ENCODE data around the gene MAP3K14. TPM values are rescaled to one million over a fixed set of nuclear protein-coding genes. Genes with fewer than 3 reads are reported as not detected.
"Not testable (repeated sequence)": the region's sequence is repeated elsewhere in the genome, so short reads cannot be mapped to it uniquely, and the experiment has no call there.

Gene MAP3K14
- polyA plus RNA-seq, 1 of the 3 experiments (the other 2 are of a cell fraction): 11.9 TPM

GRCh38 chr17:45302649-45303173 is 14.1 kb downstream of the MAP3K14 start:
- peaks cover 6 to 36% of the 10 kb centered on the region in 2 experiments for H3K36me3 ChIP-seq (replicated peaks in 1 of 2; ENCODE audit: control insufficient read depth in 1 of 2, insufficient read depth in 2 of 2, low read length in 1 of 2)
- ChIA-PET POLR2A (no interaction called here), CTCF (interaction anchor here (0.6 to 2.3 kb wide), 5 partner anchors 9 to 203 kb away, joined by 3 to 8 read pairs (median 4); no protein-coding TSS in a partner anchor)
- peaks cover 24 to 37% of the 10 kb centered on the region in 2 experiments; a peak in 3 of 4 replicates for H3K4me1 ChIP-seq (ENCODE audit: control insufficient read depth in 1 of 2, insufficient read depth in 2 of 2, low read depth in 1 of 2, low read length in 1 of 2)
- peak overlapping the region; percentile 57 for H3K4me2 ChIP-seq
- H3K79me2 ChIP-seq (ENCODE audit: insufficient read depth): peaks cover 96% of the 10 kb centered on the region
- no peaks in the 10 kb centered on the region for H3K9me3 ChIP-seq
- H3F3A ChIP-seq (replicated peaks; ENCODE audit: insufficient read depth): peaks cover 38% of the 10 kb centered on the region
- peak in 1 of 2 experiments; percentile 8; a peak in 1 of 4 replicates for TF ChIP-seq EP300 (IDR thresholded peaks at IDR 0.05; ENCODE audit: borderline replicate concordance in 1 of 2, low read depth in 1 of 2, low read length in 1 of 2)
- TF ChIP-seq MAX (IDR thresholded peaks at IDR 0.05; ENCODE audit: low read depth): peak; percentile 72
- TF ChIP-seq TCF12 (IDR thresholded peaks at IDR 0.05): peak; percentile 72
- peak; percentile 65; the same call in 1 of the 2 replicates for TF ChIP-seq NFIC (IDR thresholded peaks at IDR 0.05; ENCODE audit: borderline replicate concordance)
- TF ChIP-seq RFX5 (IDR thresholded peaks at IDR 0.05; ENCODE audit: low read length): no peak
- TF ChIP-seq FOSL2 (IDR thresholded peaks at IDR 0.05; ENCODE audit: borderline replicate concordance, low read depth): peak; percentile 5; the same call in 1 of the 2 replicates
- peak; percentile 80 for TF ChIP-seq PBX3 (IDR thresholded peaks at IDR 0.05)
- no peak for TF ChIP-seq YY1 (IDR thresholded peaks at IDR 0.05; ENCODE audit: low read depth)
- TF ChIP-seq CTCF (IDR thresholded peaks at IDR 0.05): no peak
- TF ChIP-seq SIN3A (IDR thresholded peaks at IDR 0.05; ENCODE audit: borderline replicate concordance, low read depth, low read length): peak; percentile 52; the same call in 1 of the 2 replicates
- TF ChIP-seq CHD2 (IDR thresholded peaks at IDR 0.05; ENCODE audit: low read length, partially characterized antibody): no peak
- peak; percentile 54; the same call in 1 of the 2 replicates for TF ChIP-seq ELF1 (IDR thresholded peaks at IDR 0.05)
- TF ChIP-seq JUND (IDR thresholded peaks at IDR 0.05): peak; percentile 43; the same call in 1 of the 2 replicates
- H3K27ac ChIP-seq (ENCODE audit: low read depth in 2 of 2, low read length in 1 of 2): peak overlapping the region; percentile 23 to 98; a peak in 3 of 4 replicates
- H3K9me2 ChIP-seq: no peaks in the 10 kb centered on the region
- no peak overlapping the region for H2AFZ ChIP-seq (ENCODE audit: low read depth)
- WGBS (ENCODE audit: low lambda C conversion rate): 57% methylated on average over 10 of the region's 10 CpGs
- no peak overlapping the region for H3K4me3 ChIP-seq (ENCODE audit: low read depth in 2 of 2, low read length in 1 of 2)
- H3K27me3 ChIP-seq (ENCODE audit: insufficient read depth): no peaks in the 10 kb centered on the region
- peaks cover 60% of the 10 kb centered on the region for H4K20me1 ChIP-seq (ENCODE audit: insufficient read depth)
- DNase-seq: no peak
- peak overlapping the region; percentile 27; the same call in 1 of the 2 replicates for H3K9ac ChIP-seq

- 94% methylated on average over 9 of the region's 9 CpGs for WGBS (ENCODE audit: low lambda C conversion rate)
- Histone ChIP-seq H3K4me2 (peak overlapping the region; percentile 57), H3K27ac (ENCODE audit: low read depth in 2 of 2, low read length in 1 of 2) (peak overlapping the region in 1 of 2 experiments; percentile 98; a peak in 2 of 4 replicates), H4K20me1 (ENCODE audit: insufficient read depth) (peaks cover 57% of the 10 kb centered on the region), H3F3A (replicated peaks; ENCODE audit: insufficient read depth) (peaks cover 34% of the 10 kb centered on the region), H3K79me2 (ENCODE audit: insufficient read depth) (peaks cover 100% of the 10 kb centered on the region), H3K4me1 (ENCODE audit: control insufficient read depth in 1 of 2, insufficient read depth in 2 of 2, low read depth in 1 of 2, low read length in 1 of 2) (peaks cover 24 to 36% of the 10 kb centered on the region in 2 experiments; a peak in 3 of 4 replicates), H3K36me3 (replicated peaks in 1 of 2; ENCODE audit: control insufficient read depth in 1 of 2, insufficient read depth in 2 of 2, low read length in 1 of 2) (peaks cover 6 to 37% of the 10 kb centered on the region in 2 experiments)
- H3K27me3 ChIP-seq (ENCODE audit: insufficient read depth); H2AFZ ChIP-seq (ENCODE audit: low read depth); H3K9ac ChIP-seq; H3K9me2 ChIP-seq; DNase-seq; POLR2A ChIA-PET; H3K9me3 ChIP-seq; H3K4me3 ChIP-seq (ENCODE audit: low read depth in 2 of 2, low read length in 1 of 2): not testable (repeated sequence)
- CTCF ChIA-PET: interaction anchor here (0.7 to 2.3 kb wide), 3 partner anchors 9 to 83 kb away, joined by 3 to 8 read pairs (median 5); no protein-coding TSS in a partner anchor
Observed at GRCh38 chr17:45302220-45302619, 14.6 kb downstream of the MAP3K14 start.

Measured in SK-N-SH (cell line).